Heart right ventricle (tissue), 16 donors: ENCODE results near the gene PLEKHO2. TPM values are rescaled to one million over a fixed set of nuclear protein-coding genes. Genes with fewer than 3 reads are reported as not detected.

Experiments
- ATAC-seq, 8 donors: fragments of 200-7000 bp; cut with Tn5 transposase; one replicate each; pipeline ENCODE4 v1.9.1; 2020; ENCODE audit warnings: mild to moderate bottlenecking in 8 of 8, moderate library complexity in 8 of 8, moderate number of reproducible peaks in 1 of 8
- DNase-seq, 2 donors: peaks; one replicate each; pipeline ENCODE4 v3.0.0-alpha.2; 2020
- H3K27ac ChIP-seq, 10 donors: fragments of 200-600 bp; sonication (generic) in 2 of 10; one replicate each; pipeline versions ENCODE4 v1.5.0 to v1.8.0; 2020 to 2022; ENCODE audit warnings: mild to moderate bottlenecking in 3 of 10
- H3K27me3 ChIP-seq, 7 donors: fragments of 200-600 bp; one replicate each; pipeline ENCODE4 v1.8.0; 2021 to 2022; ENCODE audit warnings: mild to moderate bottlenecking in 2 of 7
- H3K36me3 ChIP-seq, 9 donors: fragments of 200-600 bp; sonication (generic) in 1 of 9; one replicate each; pipeline versions ENCODE4 v1.5.0 to v1.8.0; 2020 to 2022; ENCODE audit warnings: mild to moderate bottlenecking in 2 of 9
- H3K4me1 ChIP-seq, 9 donors: fragments of 200-600 bp; sonication (generic) in 1 of 9; one replicate each; pipeline versions ENCODE4 v1.5.0 to v1.8.0; 2020 to 2022; ENCODE audit warnings: mild to moderate bottlenecking in 4 of 9
- H3K4me3 ChIP-seq, 10 donors: fragments of 200-600 bp; sonication (generic) in 2 of 10; one replicate each; pipeline versions ENCODE4 v1.5.0 to v1.8.0; 2020 to 2022; ENCODE audit warnings: mild to moderate bottlenecking in 7 of 10, moderate library complexity in 2 of 10
- H3K9me3 ChIP-seq, 11 donors: fragments of 200-600 bp in 10 of 11; sonication (generic) in 2 of 11; one replicate each; pipeline versions ENCODE4 v1.5.0 to v1.8.0; 2013 to 2022; ENCODE audit warnings: mild to moderate bottlenecking in 2 of 11, control low read depth in 1 of 11, moderate library complexity in 1 of 11
- WGBS, 2 donors: extraction: QIAGEN DNeasy Blood & Tissue Kit; methylation state at CpG; one replicate each; pipeline ENCODE4 v1.1.7; 2013; ENCODE audit warnings: inconsistent platforms in 1 of 2; 5-methylcytosine and 5-hydroxymethylcytosine counted together
- intact Hi-C, 10 donors: fragments of 100-400 bp; cut with DNase I; formaldehyde crosslinking; loops; one replicate each; pipeline versions ENCODE4 v1.11.1 to v1.14.2; 2022
- polyA plus RNA-seq, 2 donors: library from polyadenylated mRNA; stranded (reverse); fragments of 200-250 nt; gene quantifications; one replicate each; pipeline ENCODE4 v1.2.3, GENCODE V29; 2013
- total RNA-seq, 10 donors: library from RNA; stranded (reverse); fragmentation: NEBNext Ultra II Directional in 3 of 10; extraction: Animal tissue kit (Norgen Biotek cat#: 25700) in 3 of 10; gene quantifications; one replicate each; pipeline versions ENCODE4 v1.2.1 to v1.2.4, GENCODE V29; 2021 to 2023
- TF ChIP-seq, protein P1 (sequence below), 9 donors: fragments of 200-600 bp; sonication (generic) in 2 of 9; IDR thresholded peaks; one replicate each; pipeline versions ENCODE4 v1.5.0 to v1.8.0; 2021 to 2022; ENCODE audit warnings: antibody characterized with exemption in 9 of 9, mild to moderate bottlenecking in 5 of 9, moderate library complexity in 1 of 9
- donor health status: Arrhythmogenic right ventricular cardiomyopathy.
- donor health status: ischemic (EF 13 %, LVEDD 7.1; RV severe dilation, severe dysfunction).
- donor health status: healthy with polysubstance abuse.
- donor health status: DM: no; HTN: yes; CAD: no.
- donor health status: DM: no; HTN: no; CAD: no.
- donor health status: ischemic (EF 25% LVEDD 6.9; RV normal size, moderate dysfunction).
- donor health status: ischemic (EF 25% LVEDD 5.7; RV mildly dilated, moderate dysfunction).
- donor health status: healthy.
- donor health status: DM: yes; HTN: yes; CAD: no.
- donor health status: Ischemic cardiomyopathy.
- donor health status: ischemic (EF 35%, LVEDD 5.7; RV mildly dilated, moderate dysfunction).
- donor health status: nonischemic (EF 11% LVEDD 7.7; RV severe dilation, severe dysfunction).
- donor health status: DM: yes; HTN: yes; CAD: no.
- donor health status: PGD.
- donor health status: ischemic (EF 29% LVEDD 5.4; RV normal size, mild dysfunction).
- donor health status: nonischemic (EF 23%, LVEDD 6.1; RV moderate dilation, normal function).

PLEKHO2 gene
- total and polyA plus RNA-seq, 12 donors = 5.9 to 24.2 (median 9.7) TPM

DNA sequence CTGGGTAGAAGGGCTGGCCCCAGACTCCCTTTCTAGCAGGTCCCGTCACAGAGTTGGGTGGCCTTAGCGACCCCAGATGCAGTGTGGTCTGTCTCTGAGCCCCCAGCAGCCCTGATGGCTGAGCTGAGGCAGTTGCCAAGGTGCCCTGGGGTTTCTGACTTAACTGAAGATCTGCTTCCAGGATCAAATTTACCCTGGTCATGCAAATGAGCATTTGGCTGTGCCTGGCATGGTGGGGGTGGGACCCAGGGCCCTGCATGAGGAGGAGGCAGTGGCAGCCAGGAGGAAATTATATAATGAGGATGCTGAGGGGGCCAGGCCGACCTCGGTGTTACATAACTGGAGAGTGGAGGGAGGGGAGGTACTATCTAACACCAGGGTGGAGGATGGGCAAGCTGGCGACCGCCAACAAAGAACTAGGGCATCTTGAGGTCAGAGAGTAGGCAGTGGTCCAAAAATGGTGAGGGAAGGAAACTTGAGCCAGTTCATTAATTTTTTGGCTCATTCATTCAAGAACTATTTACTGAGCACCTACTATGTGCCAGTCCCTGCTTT, 16.4 kb downstream of the PLEKHO2 start:
- Histone ChIP-seq H3K4me1 (peaks cover 23 to 93% (median 60%) of the 10 kb centered on the region in 9 donors), H3K27ac (peak overlapping the region in 8 of 10 donors; percentile 35 to 88 (median 68)), H3K9me3 (no peaks in the 10 kb centered on the region), H3K4me3 (no peak overlapping the region), H3K27me3 (no peaks in the 10 kb centered on the region), H3K36me3 (peaks cover 0 to 99% (median 34%) of the 10 kb centered on the region in 9 donors)
- TF ChIP-seq, protein P1, sequence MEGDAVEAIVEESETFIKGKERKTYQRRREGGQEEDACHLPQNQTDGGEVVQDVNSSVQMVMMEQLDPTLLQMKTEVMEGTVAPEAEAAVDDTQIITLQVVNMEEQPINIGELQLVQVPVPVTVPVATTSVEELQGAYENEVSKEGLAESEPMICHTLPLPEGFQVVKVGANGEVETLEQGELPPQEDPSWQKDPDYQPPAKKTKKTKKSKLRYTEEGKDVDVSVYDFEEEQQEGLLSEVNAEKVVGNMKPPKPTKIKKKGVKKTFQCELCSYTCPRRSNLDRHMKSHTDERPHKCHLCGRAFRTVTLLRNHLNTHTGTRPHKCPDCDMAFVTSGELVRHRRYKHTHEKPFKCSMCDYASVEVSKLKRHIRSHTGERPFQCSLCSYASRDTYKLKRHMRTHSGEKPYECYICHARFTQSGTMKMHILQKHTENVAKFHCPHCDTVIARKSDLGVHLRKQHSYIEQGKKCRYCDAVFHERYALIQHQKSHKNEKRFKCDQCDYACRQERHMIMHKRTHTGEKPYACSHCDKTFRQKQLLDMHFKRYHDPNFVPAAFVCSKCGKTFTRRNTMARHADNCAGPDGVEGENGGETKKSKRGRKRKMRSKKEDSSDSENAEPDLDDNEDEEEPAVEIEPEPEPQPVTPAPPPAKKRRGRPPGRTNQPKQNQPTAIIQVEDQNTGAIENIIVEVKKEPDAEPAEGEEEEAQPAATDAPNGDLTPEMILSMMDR (IDR thresholded peaks at IDR 0.05) = no peak
- WGBS, 2 donors = 47 to 53% methylated on average over 6 of the region's 6 CpGs
- peak in 1 of 8 donors; percentile 20 for ATAC-seq
- intact Hi-C loops = no loop called here
- DNase-seq = no peak

DNA sequence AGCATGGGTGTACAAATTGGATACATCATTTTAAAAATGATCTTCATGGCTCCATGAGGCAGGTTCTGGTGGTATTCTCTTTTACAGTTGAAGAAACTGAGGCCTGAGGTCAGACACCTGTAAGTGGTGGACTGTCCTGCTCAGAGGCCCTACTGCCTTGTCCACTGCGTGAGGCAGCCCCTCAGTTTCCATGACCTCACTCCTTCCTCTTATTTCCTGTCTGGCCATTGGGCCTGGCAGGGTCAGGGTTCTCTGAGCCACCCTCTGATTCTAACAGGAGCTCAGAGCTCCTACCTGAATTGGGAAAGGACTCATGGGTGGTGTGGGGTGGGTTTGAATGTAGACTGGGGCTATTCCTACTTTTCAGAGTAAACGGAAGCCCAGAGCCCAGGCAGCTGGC, 17.5 kb downstream of the PLEKHO2 start:
- no peaks in the 10 kb centered on the region for H3K27me3 ChIP-seq
- 74 to 79% methylated on average over 2 of the region's 2 CpGs for WGBS, 2 donors
- peaks cover 19 to 86% (median 51%) of the 10 kb centered on the region in 9 donors for H3K4me1 ChIP-seq
- ATAC-seq (no peak), DNase-seq (no peak)
- H3K9me3 ChIP-seq = no peaks in the 10 kb centered on the region
- peak overlapping the region in 3 of 10 donors; percentile 7 to 34 (median 25) for H3K27ac ChIP-seq
- TF ChIP-seq, protein P1 (IDR thresholded peaks at IDR 0.05) = no peak
- H3K4me3 ChIP-seq = no peak overlapping the region
- intact Hi-C loops = no loop called here
- H3K36me3 ChIP-seq = peaks cover 0 to 97% (median 38%) of the 10 kb centered on the region in 9 donors

DNA sequence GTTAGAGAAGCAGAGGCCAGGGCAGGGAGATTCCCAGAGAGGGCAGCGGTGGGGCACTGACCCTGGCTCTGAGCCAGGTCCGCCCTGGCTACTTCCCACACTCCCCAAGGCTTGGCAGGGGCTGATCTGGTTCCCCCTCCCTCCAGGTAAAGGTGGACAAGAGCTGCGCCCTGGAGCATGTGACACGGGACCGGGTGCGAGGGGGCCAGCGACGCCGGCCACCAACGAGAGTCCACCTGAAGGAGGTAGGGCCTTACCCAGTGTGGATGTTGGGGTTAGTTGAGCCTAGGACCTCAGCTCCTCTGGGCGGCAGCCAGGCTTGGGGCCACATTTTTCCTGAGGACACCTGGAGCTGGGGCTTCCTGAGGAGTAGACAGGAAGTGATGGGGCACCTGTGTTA, 19.6 kb downstream of the PLEKHO2 start:
- ATAC-seq = no peak
- intact Hi-C loops = no loop called here
- H3K4me1 ChIP-seq = peaks cover 11 to 83% (median 40%) of the 10 kb centered on the region in 9 donors

DNA sequence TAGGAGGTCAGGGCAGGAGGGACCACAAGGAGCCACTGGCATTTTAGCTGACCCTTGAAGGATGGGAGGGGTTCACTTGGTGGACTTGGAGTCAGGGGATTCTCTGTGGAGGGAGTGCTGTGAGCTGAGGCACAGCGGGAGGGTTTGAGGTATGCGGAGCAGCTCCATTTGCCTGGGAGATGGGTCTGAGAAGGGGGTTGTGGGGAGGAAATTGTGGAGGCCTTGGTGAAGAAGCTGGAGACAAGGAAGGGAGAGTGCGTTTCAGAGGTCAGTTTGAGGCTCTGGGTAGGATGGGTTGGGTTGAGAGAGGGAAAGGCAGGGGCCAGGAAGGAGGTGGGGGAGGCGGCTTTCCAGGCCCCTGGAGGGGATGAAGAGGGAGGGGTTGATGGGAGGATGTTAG, 20.2 kb downstream of the PLEKHO2 start:
- no peak for DNase-seq
- Histone ChIP-seq H3K27ac (peak overlapping the region in 2 of 10 donors; percentile 12 to 20), H3K9me3 (no peaks in the 10 kb centered on the region), H3K36me3 (peaks cover 0 to 97% (median 32%) of the 10 kb centered on the region in 9 donors), H3K4me3 (no peak overlapping the region), H3K27me3 (no peaks in the 10 kb centered on the region), H3K4me1 (peaks cover 7 to 82% (median 34%) of the 10 kb centered on the region in 9 donors)
- intact Hi-C loops = no loop called here
- TF ChIP-seq, protein P1 (IDR thresholded peaks at IDR 0.05) = no peak
- 81 to 89% methylated on average over 4 of the region's 4 CpGs for WGBS, 2 donors
- ATAC-seq = no peak

More for the DNA sequence above, 19.6 kb downstream of the PLEKHO2 start:
- no peak for DNase-seq
- H3K4me3 ChIP-seq = no peak overlapping the region
- WGBS, 2 donors = 92 to 95% methylated on average over 11 of the region's 11 CpGs
- peak overlapping the region in 1 of 10 donors; percentile 12 for H3K27ac ChIP-seq
- H3K36me3 ChIP-seq = peaks cover 0 to 97% (median 32%) of the 10 kb centered on the region in 9 donors
- TF ChIP-seq, protein P1 (IDR thresholded peaks at IDR 0.05) = no peak
- no peaks in the 10 kb centered on the region for H3K9me3 ChIP-seq
- H3K27me3 ChIP-seq = no peaks in the 10 kb centered on the region
